ENCODE data around the gene HOXA10.
A peak's percentile ranks its signal among the peaks of the same experiment; 100 is the strongest.

GRCh38 chr7:27183682-27184336 lies 9.7 kb upstream of the HOXA10 start:
- TF ChIP-seq POLR2A (IDR thresholded peaks at IDR 0.05; ENCODE audit: extremely low read depth, insufficient read length) (no peak), MYC (IDR thresholded peaks at IDR 0.05; ENCODE audit: low read depth, low read length) (peak; percentile 68)
- TF ChIP-seq, protein P1, sequence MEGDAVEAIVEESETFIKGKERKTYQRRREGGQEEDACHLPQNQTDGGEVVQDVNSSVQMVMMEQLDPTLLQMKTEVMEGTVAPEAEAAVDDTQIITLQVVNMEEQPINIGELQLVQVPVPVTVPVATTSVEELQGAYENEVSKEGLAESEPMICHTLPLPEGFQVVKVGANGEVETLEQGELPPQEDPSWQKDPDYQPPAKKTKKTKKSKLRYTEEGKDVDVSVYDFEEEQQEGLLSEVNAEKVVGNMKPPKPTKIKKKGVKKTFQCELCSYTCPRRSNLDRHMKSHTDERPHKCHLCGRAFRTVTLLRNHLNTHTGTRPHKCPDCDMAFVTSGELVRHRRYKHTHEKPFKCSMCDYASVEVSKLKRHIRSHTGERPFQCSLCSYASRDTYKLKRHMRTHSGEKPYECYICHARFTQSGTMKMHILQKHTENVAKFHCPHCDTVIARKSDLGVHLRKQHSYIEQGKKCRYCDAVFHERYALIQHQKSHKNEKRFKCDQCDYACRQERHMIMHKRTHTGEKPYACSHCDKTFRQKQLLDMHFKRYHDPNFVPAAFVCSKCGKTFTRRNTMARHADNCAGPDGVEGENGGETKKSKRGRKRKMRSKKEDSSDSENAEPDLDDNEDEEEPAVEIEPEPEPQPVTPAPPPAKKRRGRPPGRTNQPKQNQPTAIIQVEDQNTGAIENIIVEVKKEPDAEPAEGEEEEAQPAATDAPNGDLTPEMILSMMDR (IDR thresholded peaks at IDR 0.05; ENCODE audit: low read depth, low read length): peak; percentile 16
- TF ChIP-seq, protein P2, sequence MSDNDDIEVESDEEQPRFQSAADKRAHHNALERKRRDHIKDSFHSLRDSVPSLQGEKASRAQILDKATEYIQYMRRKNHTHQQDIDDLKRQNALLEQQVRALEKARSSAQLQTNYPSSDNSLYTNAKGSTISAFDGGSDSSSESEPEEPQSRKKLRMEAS (IDR thresholded peaks at IDR 0.05; ENCODE audit: low read depth, low read length): peak; percentile 78
